Central memory CD8-positive, alpha-beta T cell (primary cell): ENCODE data around the gene ATP2B2.

ENCODE experiments used
- ATAC-seq: fragments of 150-1000 bp; cut with Tn5 transposase; replicated peaks from 2 replicates; pipeline ENCODE4 v1.10.0; 2022; ENCODE audit warnings: mild to moderate bottlenecking, moderate FRiP score, moderate number of reproducible peaks; ENCODE audit not compliant: poor library complexity, severe bottlenecking; ENCODE audit errors: extremely low read depth
- DNase-seq, 2 donors: peaks; one replicate each; pipeline ENCODE4 v3.0.0; 2021; ENCODE audit warnings: low spot score in 2 of 2
- H3K27ac Mint-ChIP-seq: one replicate; pipeline ENCODE4 v1.8.0; 2022; ENCODE audit warnings: low read depth, mild to moderate bottlenecking, moderate library complexity, mixed read lengths
- H3K27me3 Mint-ChIP-seq: one replicate; pipeline ENCODE4 v1.8.0; 2022; ENCODE audit warnings: mixed read lengths
- H3K36me3 Mint-ChIP-seq: one replicate; pipeline ENCODE4 v1.8.0; 2022; ENCODE audit warnings: mild to moderate bottlenecking, moderate library complexity, mixed read lengths; ENCODE audit not compliant: insufficient read depth
- H3K4me1 Mint-ChIP-seq: one replicate; pipeline ENCODE4 v1.8.0; 2022; ENCODE audit warnings: mixed read lengths
- H3K4me3 Mint-ChIP-seq: one replicate; pipeline ENCODE4 v1.8.0; 2022; ENCODE audit warnings: mild to moderate bottlenecking, moderate library complexity, mixed read lengths
- H3K9me3 Mint-ChIP-seq: one replicate; pipeline ENCODE4 v1.8.0; 2022; ENCODE audit warnings: mixed read lengths

The ATP2B2 gene

GRCh38 chr3:10340046-10340445 lies 165.3 kb downstream of the ATP2B2 start:
- Mint-ChIP-seq H3K4me3 (no peak overlapping the region), H3K27ac (peak overlapping the region; percentile 27)
- no peak for DNase-seq

GRCh38 chr3:10339376-10339955 lies 165.9 kb downstream of the ATP2B2 start:
- no peak overlapping the region for H3K4me3 Mint-ChIP-seq
- DNase-seq, result no peak

More at GRCh38 chr3:10340046-10340445, 165.3 kb downstream of the ATP2B2 start:
- H3K36me3 Mint-ChIP-seq, result peaks cover 2% of the 10 kb centered on the region
- no peak for ATAC-seq
- peaks cover 20% of the 10 kb centered on the region for H3K27me3 Mint-ChIP-seq
- H3K4me1 Mint-ChIP-seq, result peaks cover 9% of the 10 kb centered on the region
- no peaks in the 10 kb centered on the region for H3K9me3 Mint-ChIP-seq

GRCh38 chr3:10338591-10339353 lies 166.6 kb downstream of the ATP2B2 start:
- Mint-ChIP-seq H3K4me3 (no peak overlapping the region), H3K9me3 (no peaks in the 10 kb centered on the region)
- no peak for DNase-seq

More at GRCh38 chr3:10339376-10339955, 165.9 kb downstream of the ATP2B2 start:
- H3K36me3 Mint-ChIP-seq, result no peaks in the 10 kb centered on the region
- ATAC-seq, result no peak
- peaks cover 20% of the 10 kb centered on the region for H3K27me3 Mint-ChIP-seq
- H3K4me1 Mint-ChIP-seq, result peaks cover 9% of the 10 kb centered on the region
- H3K27ac Mint-ChIP-seq, result peak overlapping the region; percentile 27
- no peaks in the 10 kb centered on the region for H3K9me3 Mint-ChIP-seq

GRCh38 chr3:10338164-10338470 lies 167.3 kb downstream of the ATP2B2 start:
- ATAC-seq, result no peak
- H3K27ac Mint-ChIP-seq, result no peak overlapping the region
- peaks cover 8% of the 10 kb centered on the region for H3K27me3 Mint-ChIP-seq
- no peak overlapping the region for H3K4me3 Mint-ChIP-seq
- no peak for DNase-seq
- H3K9me3 Mint-ChIP-seq, result no peaks in the 10 kb centered on the region
- H3K4me1 Mint-ChIP-seq, result no peaks in the 10 kb centered on the region
- H3K36me3 Mint-ChIP-seq, result no peaks in the 10 kb centered on the region

More at GRCh38 chr3:10338591-10339353, 166.6 kb downstream of the ATP2B2 start:
- Mint-ChIP-seq H3K27me3 (peaks cover 13% of the 10 kb centered on the region), H3K4me1 (peaks cover 4% of the 10 kb centered on the region), H3K27ac (no peak overlapping the region), H3K36me3 (no peaks in the 10 kb centered on the region)
- ATAC-seq, result no peak

- no peak for ATAC-seq
- H3K36me3 Mint-ChIP-seq, result no peaks in the 10 kb centered on the region
Observed at GRCh38 chr3:10337323-10338163, 167.8 kb downstream of the ATP2B2 start.

GRCh38 chr3:10336761-10337160 lies 168.6 kb downstream of the ATP2B2 start:
- Mint-ChIP-seq H3K4me3 (no peak overlapping the region), H3K27ac (no peak overlapping the region), H3K36me3 (no peaks in the 10 kb centered on the region), H3K9me3 (no peaks in the 10 kb centered on the region), H3K4me1 (no peaks in the 10 kb centered on the region), H3K27me3 (peaks cover 19% of the 10 kb centered on the region)
- DNase-seq (no peak), ATAC-seq (no peak)

More at GRCh38 chr3:10337323-10338163, 167.8 kb downstream of the ATP2B2 start:
- Mint-ChIP-seq H3K27me3 (peaks cover 12% of the 10 kb centered on the region), H3K27ac (no peak overlapping the region), H3K4me1 (no peaks in the 10 kb centered on the region), H3K9me3 (no peaks in the 10 kb centered on the region), H3K4me3 (no peak overlapping the region)
- DNase-seq, result no peak

- ATAC-seq (no peak), DNase-seq (no peak)
- no peaks in the 10 kb centered on the region for H3K4me1 Mint-ChIP-seq
- no peaks in the 10 kb centered on the region for H3K36me3 Mint-ChIP-seq
- H3K9me3 Mint-ChIP-seq, result no peaks in the 10 kb centered on the region
- peaks cover 27% of the 10 kb centered on the region for H3K27me3 Mint-ChIP-seq
- H3K4me3 Mint-ChIP-seq, result no peak overlapping the region
- no peak overlapping the region for H3K27ac Mint-ChIP-seq
Observed at GRCh38 chr3:10335871-10336622, 169.3 kb downstream of the ATP2B2 start.

- Mint-ChIP-seq H3K27me3 (peaks cover 29% of the 10 kb centered on the region), H3K4me3 (no peak overlapping the region), H3K9me3 (no peaks in the 10 kb centered on the region), H3K36me3 (no peaks in the 10 kb centered on the region), H3K27ac (no peak overlapping the region), H3K4me1 (no peaks in the 10 kb centered on the region)
- DNase-seq (no peak), ATAC-seq (no peak)
Observed at GRCh38 chr3:10335190-10335738, 170.1 kb downstream of the ATP2B2 start.

- Mint-ChIP-seq H3K4me1 (no peaks in the 10 kb centered on the region), H3K4me3 (no peak overlapping the region), H3K36me3 (no peaks in the 10 kb centered on the region), H3K27me3 (peaks cover 35% of the 10 kb centered on the region), H3K9me3 (no peaks in the 10 kb centered on the region), H3K27ac (no peak overlapping the region)
- ATAC-seq (no peak), DNase-seq (no peak)
Observed at GRCh38 chr3:10334459-10334858, 170.9 kb downstream of the ATP2B2 start.

GRCh38 chr3:10334042-10334441 lies 171.3 kb downstream of the ATP2B2 start:
- no peaks in the 10 kb centered on the region for H3K9me3 Mint-ChIP-seq

GRCh38 chr3:10333349-10333650 lies 172.1 kb downstream of the ATP2B2 start:
- Mint-ChIP-seq H3K4me1 (no peaks in the 10 kb centered on the region), H3K27ac (no peak overlapping the region), H3K9me3 (no peaks in the 10 kb centered on the region), H3K27me3 (peaks cover 46% of the 10 kb centered on the region), H3K4me3 (no peak overlapping the region), H3K36me3 (peaks cover 3% of the 10 kb centered on the region)
- ATAC-seq, result no peak
- DNase-seq, result no peak

More at GRCh38 chr3:10334042-10334441, 171.3 kb downstream of the ATP2B2 start:
- ATAC-seq (no peak), DNase-seq (no peak)
- Mint-ChIP-seq H3K4me3 (no peak overlapping the region), H3K27ac (no peak overlapping the region), H3K27me3 (peaks cover 39% of the 10 kb centered on the region), H3K36me3 (no peaks in the 10 kb centered on the region), H3K4me1 (no peaks in the 10 kb centered on the region)
